ELF-1 (cell line): ENCODE measurements around the gene ZNF268.

Experiments used
- DNase-seq: peaks from one replicate; pipeline ENCODE4 v3.0.0-alpha.2; 2016; ENCODE audit warnings: low read depth, low spot score

The ZNF268 gene

GRCh38 chr12:133181238-133181959, at the start of gene ZNF268:
Gene ZNF268, plus strand, starts transcription at chr12:133181495. Its CDS starts 503 bp downstream, at chr12:133181998.
- peak; percentile 97 for DNase-seq

- no peak for DNase-seq
Measured at GRCh38 chr12:133135747-133136146, 45.5 kb upstream of the ZNF268 start.

DNA sequence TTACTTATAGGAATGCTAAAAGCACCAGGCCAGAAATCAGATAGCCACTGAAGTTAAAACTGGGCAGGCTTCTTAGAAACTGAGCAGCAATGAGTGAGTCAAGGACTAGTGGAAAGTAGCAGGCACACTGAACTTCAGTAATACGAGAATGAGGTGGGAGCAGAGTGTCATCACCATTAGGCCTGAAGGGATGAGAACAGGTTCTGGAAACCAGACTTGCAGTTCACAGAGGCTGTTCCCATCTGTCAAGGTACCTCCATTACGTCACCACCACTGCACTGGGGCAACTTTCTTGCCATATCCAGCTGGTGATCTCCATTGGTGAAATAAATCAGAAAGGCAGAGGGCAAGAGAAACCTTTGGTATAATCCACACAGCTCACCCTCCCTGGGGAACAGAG, 35.3 kb upstream of the ZNF268 start:
- DNase-seq, result no peak

DNA sequence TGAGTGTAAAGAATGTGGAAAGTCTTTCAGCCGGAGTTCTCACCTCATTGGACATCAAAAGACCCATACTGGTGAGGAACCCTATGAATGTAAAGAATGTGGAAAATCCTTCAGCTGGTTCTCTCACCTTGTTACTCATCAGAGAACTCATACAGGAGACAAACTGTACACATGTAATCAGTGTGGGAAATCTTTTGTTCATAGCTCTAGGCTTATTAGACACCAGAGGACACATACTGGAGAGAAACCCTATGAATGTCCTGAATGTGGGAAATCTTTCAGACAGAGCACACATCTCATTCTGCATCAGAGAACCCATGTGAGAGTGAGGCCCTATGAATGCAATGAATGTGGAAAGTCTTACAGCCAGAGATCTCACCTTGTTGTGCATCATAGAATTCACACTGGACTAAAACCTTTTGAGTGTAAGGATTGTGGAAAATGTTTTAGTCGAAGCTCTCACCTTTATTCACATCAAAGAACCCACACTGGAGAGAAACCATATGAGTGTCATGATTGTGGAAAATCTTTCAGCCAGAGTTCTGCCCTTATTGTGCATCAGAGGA, 25.1 kb upstream of the ZNF268 start:
- no peak for DNase-seq

DNA sequence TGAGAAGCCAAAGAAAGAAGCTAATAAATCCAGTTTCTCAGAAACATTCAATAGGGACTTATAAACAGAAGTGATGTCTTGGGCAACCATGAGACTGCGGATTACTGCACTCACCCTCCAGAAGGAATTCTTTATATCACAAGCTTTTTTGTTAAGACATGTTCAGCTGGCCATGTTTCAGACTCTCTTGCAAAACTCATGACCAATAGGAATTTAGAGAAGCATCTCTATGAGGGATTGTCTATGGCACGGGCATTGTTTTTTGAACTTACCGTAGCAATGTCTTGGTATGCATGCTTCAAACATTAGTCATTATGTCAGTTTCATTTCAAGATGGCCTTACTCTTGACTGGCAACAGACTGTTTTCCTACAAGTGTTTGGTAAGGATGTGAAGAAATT, 15.5 kb upstream of the ZNF268 start:
- DNase-seq, result no peak

- DNase-seq, result no peak
Measured at GRCh38 chr12:133172491-133172890, 8.8 kb upstream of the ZNF268 start.

- DNase-seq, result no peak
Measured at GRCh38 chr12:133174901-133175300, 6.4 kb upstream of the ZNF268 start.

DNA sequence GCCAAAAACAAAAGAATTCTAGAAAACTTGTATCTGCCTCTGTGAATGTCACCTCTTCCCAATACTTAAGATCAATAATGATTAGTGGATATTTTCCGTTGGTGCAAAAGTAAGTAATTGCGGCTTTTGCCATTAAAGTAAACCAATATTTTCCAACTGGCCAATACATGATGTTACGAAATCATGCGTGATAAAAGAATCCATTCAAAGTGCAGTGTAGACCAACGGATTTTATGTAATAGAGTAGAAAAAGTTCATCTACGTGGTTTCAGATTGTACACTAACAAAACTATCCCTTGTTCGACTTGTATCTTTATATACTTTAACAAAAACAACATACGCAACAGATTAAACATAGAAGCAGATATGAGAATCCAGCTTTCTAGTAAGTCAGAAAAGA, 626 bp upstream of the ZNF268 start:
- DNase-seq, result no peak

DNA sequence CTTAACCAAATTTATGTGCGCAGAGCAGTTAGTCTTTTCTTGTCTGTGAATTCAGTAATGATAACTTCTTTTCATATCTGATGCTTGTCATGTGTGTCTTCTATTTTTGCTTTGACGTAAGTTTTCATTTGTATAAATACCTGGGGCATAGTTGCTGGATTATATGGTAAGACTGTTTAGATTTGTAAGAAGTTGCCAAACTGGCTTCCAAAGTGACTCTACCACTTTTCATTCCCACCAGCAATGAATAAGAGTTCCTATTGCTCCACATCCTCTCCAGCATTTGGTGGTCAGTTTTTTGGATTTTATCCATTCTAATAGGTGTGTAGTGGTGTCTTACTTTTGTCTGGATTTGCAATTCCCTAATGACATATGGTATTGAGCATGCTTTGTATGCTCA, 8.9 kb downstream of the ZNF268 start:
- DNase-seq, result no peak

- DNase-seq, result no peak
Measured at GRCh38 chr12:133192847-133193246, 11.6 kb downstream of the ZNF268 start.

DNA sequence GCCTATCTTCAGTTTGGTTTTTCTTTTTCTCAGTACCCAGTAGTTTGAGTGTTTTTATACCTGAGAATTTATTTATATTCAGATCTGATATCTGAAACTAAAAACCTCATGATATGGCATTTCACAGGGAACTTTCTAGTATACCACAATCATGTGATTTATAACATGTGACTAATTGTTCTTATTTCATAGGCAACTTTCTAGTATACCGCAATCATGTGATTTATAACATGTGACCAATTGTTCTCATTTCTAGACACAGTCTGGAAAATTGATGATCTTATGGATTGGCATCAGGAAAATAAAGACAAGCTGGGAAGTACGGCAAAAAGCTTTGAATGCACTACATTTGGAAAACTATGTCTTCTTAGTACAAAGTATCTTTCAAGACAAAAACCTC, 20.6 kb downstream of the ZNF268 start:
- no peak for DNase-seq

DNA sequence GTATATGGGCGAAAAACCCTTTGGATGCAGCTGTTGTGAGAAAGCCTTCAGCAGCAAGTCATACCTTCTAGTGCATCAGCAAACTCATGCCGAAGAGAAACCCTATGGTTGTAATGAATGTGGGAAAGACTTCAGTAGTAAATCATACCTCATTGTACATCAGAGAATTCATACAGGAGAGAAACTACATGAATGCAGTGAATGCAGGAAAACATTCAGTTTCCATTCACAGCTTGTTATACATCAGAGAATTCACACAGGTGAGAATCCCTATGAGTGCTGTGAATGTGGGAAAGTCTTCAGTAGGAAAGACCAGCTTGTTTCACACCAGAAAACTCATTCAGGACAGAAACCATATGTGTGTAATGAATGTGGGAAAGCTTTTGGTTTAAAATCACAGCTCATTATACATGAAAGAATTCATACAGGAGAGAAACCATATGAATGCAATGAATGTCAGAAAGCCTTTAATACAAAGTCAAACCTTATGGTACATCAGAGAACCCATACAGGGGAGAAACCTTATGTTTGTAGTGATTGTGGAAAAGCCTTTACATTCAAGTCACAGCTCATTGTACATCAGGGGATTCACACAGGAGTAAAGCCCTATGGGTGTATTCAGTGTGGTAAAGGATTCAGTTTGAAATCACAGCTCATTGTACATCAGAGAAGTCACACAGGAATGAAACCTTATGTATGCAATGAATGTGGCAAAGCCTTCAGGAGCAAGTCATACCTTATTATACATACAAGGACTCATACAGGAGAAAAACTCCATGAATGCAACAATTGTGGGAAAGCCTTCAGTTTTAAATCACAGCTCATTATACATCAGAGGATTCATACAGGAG, 21.4 kb downstream of the ZNF268 start:
- DNase-seq, result no peak

- no peak for DNase-seq
Measured at GRCh38 chr12:133203344-133204263, 22.3 kb downstream of the ZNF268 start.

- no peak for DNase-seq
Measured at GRCh38 chr12:133204264-133204603, 22.9 kb downstream of the ZNF268 start.

DNA sequence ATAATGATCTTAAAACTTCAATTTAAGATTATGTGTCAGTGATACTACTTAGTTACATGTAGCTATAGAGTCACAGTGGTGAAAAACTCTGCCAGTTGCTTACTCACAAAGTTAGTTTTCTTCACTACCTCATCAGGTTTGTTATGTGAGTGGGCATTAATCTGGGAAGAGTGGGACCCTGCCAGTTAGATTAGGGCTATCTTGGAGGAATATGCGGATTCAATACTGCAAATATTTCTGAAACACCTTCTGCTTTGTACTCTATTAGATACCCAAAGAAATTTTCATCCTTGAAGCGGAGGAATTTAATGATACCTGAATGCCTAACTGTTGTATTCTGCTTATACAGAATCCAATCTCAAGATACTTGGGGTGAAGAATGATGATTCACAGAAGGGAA, 25.1 kb downstream of the ZNF268 start:
- DNase-seq, result no peak

DNA sequence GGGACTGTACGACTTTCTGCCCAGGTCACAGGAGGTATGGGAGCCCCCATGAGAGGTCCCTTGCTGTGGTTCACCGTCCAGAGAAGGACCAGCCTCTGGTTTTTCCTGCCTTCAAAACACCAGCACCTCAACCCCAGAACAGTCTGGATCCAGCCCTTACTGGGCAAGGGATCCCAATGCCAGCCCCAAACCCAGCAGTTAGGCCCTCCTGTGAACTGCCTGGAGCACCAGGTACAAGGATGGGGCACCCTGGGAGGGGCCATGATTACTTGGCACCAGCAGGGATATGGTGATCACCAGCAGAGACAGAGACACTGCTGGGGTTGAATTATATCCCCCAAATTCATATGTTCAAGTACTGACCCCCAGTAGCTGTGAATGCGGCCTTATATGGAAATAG, 34.4 kb downstream of the ZNF268 start:
- no peak for DNase-seq

DNA sequence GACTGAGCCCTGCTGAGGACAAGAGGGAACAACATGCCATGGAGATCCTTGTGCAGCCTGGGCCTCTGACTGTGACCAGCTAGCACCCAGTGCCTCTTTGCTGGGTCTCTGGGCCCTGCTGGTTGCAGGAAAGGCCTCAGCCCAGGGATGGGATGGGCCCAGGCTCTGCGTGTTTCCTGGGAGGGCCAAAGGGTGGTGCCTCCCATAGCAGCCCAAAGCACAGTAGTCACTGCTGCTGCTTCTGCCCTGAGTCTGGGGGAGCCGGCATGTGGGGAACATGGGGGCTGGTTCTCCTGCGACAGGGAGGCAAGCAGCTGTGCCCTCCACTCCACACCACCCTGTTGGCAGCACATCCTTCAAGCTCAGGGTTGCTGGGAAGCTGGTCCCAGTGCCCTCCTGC, 35.9 kb downstream of the ZNF268 start:
- no peak for DNase-seq

DNA sequence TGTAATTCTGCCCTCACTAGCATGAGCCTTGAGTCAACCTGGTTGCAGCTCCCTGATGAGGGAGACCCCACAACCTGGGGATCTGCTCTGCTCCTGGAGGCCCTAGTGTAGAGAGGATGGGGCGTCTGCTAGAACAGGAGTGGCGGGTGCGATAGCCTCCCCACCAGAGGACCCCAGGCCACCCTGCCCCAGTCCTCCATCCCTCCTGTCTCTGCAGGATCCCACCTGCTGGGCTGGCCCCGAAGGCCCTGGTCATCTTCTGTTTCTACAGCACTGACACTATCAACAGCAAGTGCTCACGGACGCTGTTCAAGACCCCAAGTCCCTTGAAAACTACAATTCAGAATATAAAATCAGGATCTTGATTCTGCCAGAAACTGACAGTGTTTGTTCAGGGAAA, 39.2 kb downstream of the ZNF268 start:
- DNase-seq, result no peak

DNA sequence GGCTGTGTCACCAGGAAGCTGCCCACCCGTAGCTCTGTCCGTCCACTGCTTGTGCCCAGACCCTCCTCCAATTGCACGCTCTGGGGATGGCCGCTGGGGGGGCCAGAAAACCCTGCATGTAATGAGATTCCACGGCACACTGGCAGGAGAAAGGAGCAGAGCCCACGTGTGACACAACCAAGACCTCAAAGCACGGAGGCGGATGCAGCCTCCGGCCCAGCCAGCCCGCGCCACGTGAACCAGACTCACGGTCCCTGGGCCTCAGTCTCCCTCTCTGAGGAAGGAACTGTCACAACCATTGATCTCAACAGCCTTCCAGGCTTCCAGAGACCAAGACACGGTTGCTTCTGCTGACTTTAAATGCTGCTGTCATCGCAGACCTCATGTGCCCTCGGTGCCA, 39.9 kb downstream of the ZNF268 start:
- no peak for DNase-seq

DNA sequence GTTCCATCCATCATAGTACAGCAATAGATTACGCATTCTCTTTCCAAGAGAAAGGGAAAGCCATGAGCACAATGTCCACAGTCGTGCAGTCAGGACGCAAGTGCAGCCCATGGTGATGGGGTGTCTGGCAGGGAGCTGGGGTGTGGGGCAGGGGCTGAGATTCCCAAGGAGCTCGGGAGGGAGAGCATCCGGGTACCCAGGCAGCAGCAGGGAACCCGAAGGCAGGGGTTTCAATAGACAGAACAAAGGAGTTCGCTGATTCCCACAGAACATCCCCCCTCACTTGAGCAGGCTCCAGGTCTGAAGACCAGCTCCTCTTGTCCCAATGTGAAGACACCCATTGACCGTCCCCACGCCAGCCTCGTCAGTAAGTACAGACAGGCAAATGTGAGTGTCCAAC, 40.9 kb downstream of the ZNF268 start:
- DNase-seq, result no peak

- no peak for DNase-seq
Measured at GRCh38 chr12:133225527-133225926, 44.2 kb downstream of the ZNF268 start.

DNA sequence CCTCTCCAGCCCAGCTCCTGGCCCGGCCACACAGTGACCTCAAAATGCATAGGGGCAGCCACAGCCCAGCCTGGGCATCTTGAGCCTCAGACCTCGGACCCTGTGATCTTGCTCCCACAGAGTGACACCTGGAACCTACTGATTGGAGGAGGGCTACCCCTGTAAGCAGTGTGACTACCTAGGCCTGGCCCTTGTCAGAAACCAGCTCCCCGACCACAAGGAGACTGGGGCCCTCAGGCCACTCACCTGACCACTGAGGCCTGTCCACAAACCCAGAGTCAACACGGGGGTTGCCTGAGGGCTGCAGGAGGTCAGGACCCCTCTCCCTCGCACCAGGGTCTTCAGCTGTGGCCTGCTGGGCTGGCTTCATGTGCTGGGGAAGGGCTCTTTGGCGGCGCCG, 45.4 kb downstream of the ZNF268 start:
- DNase-seq, result no peak
